ENCODE data around the gene TAS2R50.

DNA sequence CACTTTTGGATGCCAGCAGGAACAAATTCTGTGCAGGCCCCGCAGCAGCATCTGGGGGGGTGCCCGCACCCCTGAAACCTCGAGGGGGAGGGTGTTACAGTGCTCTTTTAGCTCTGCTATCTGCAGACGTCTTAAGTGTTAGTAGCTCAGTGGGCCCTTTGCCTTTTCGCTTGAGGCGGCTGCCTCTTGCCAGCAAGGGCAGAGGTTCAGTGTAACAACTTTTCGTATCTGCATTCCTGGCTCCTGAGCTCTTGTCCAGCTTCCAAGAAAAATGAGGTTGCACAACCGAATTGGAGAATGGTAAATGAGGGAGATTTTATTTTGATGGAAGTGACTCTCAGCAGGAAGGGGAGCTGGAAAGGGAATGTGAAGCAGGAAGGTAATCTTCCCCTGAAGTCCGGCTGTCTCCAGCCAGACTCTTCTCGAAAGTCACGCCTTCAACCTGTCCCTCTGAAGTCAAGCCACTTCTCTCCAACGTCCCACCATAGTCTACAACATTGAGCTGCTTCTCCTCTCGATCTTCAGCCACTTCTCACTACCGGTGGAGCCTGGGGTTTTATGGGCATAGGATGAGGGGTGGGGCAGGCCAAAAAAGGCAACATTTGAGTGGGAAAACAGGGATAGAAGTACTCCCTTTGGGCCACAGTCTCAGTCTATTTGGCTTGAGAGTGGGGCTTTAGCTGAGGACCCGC is 17.8 kb downstream of the TAS2R50 start:
- TF ChIP-seq SUZ12 (IDR thresholded peaks at IDR 0.05; ENCODE audit: extremely low read depth, insufficient read depth, insufficient read length) (no peak), ZNF274 (IDR thresholded peaks at IDR 0.05; ENCODE audit: low read depth, low read length) (no peak)
